Keratinocyte (primary cell): ENCODE data around the gene SPZ1. TPM values are rescaled to one million over a fixed set of nuclear protein-coding genes. Genes with fewer than 3 reads are reported as not detected.

ENCODE experiments used
- DNase-seq: peaks from one replicate; pipeline ENCODE4 v3.0.0-alpha.2; 2011; ENCODE audit warnings: low read depth, missing footprints, low spot score
- FAIRE-seq: peaks from 2 replicates; lab custom pipeline; 2011; peaks lifted over from hg19 to GRCh38; lab: Jason Lieb, UNC
- H2AFZ ChIP-seq: 2 replicates; pipeline ENCODE4 v1.6.0; 2012; ENCODE audit warnings: low read length, control low read depth, inconsistent platforms; ENCODE audit not compliant: control insufficient read depth
- H3K27ac ChIP-seq: 2 replicates; pipeline ENCODE4 v1.5.1; 2011; ENCODE audit warnings: low read length; ENCODE audit not compliant: control insufficient read depth, insufficient read depth
- H3K27me3 ChIP-seq: 3 replicates; pipeline ENCODE4 v1.6.0; 2011; ENCODE audit warnings: low read length; ENCODE audit not compliant: control insufficient read depth, insufficient read depth; ENCODE audit errors: extremely low read depth
- H3K36me3 ChIP-seq, 2 experiments: 2 replicates in 1 of 2; 3 replicates in 1 of 2; pipeline ENCODE4 v1.5.1; 2011; ENCODE audit warnings: low read length in 2 of 2, mild to moderate bottlenecking in 1 of 2; ENCODE audit not compliant: control insufficient read depth in 2 of 2, insufficient read depth in 2 of 2; ENCODE audit errors: extremely low read depth in 1 of 2
- H3K4me1 ChIP-seq: 3 replicates; pipeline ENCODE4 v1.5.1; 2011; ENCODE audit warnings: low read length; ENCODE audit not compliant: control insufficient read depth, insufficient read depth; ENCODE audit errors: extremely low read depth
- H3K4me2 ChIP-seq: 3 replicates; pipeline ENCODE4 v1.6.0; 2011; ENCODE audit warnings: low read depth, low read length; ENCODE audit not compliant: control insufficient read depth, insufficient read depth; ENCODE audit errors: extremely low read depth
- H3K4me3 ChIP-seq, 3 experiments: fragments of 200-600 bp in 1 of 3; sonication (generic) in 1 of 3; 2 replicates in 2 of 3; 3 replicates in 1 of 3; pipeline ENCODE4 v1.5.1; 2011 to 2016; ENCODE audit warnings: low read length in 3 of 3, mild to moderate bottlenecking in 3 of 3, control low read depth in 2 of 3, inconsistent platforms in 1 of 3, low read depth in 1 of 3, mixed read lengths in 1 of 3, mixed run types in 1 of 3, moderate library complexity in 1 of 3; ENCODE audit not compliant: control insufficient read depth in 2 of 3, insufficient read depth in 2 of 3; ENCODE audit errors: extremely low read depth in 1 of 3
- H3K79me2 ChIP-seq: 2 replicates; pipeline ENCODE4 v1.6.0; 2012; ENCODE audit warnings: low read length; ENCODE audit not compliant: control insufficient read depth, insufficient read depth
- H3K9ac ChIP-seq: 3 replicates; pipeline ENCODE4 v1.6.0; 2011; ENCODE audit warnings: low read length; ENCODE audit not compliant: control insufficient read depth, insufficient read depth; ENCODE audit errors: extremely low read depth
- H3K9me1 ChIP-seq: 3 replicates; pipeline ENCODE4 v1.6.0; 2011; ENCODE audit warnings: low read length; ENCODE audit not compliant: control insufficient read depth, insufficient read depth; ENCODE audit errors: extremely low read depth
- H3K9me3 ChIP-seq: 2 replicates; pipeline ENCODE4 v1.5.1; 2012; ENCODE audit warnings: low read depth, low read length; ENCODE audit not compliant: control insufficient read depth
- H4K20me1 ChIP-seq: 3 replicates; pipeline ENCODE4 v1.6.0; 2011; ENCODE audit warnings: low read length; ENCODE audit not compliant: control insufficient read depth, insufficient read depth; ENCODE audit errors: extremely low read depth
- CTCF ChIP-seq, 3 experiments: IDR thresholded peaks in 1 of 3; conservative IDR thresholded peaks in 1 of 3; optimal IDR thresholded peaks in 1 of 3; 2 replicates in 2 of 3; 3 replicates in 1 of 3; pipeline versions ENCODE3 to v1.5.1; 2011; ENCODE audit warnings: low read length in 3 of 3, mild to moderate bottlenecking in 3 of 3, moderate library complexity in 2 of 3, control low read depth in 1 of 3, inconsistent platforms in 1 of 3; ENCODE audit not compliant: insufficient read depth in 2 of 3; ENCODE audit errors: extremely low read depth in 1 of 3
- EZH2 ChIP-seq: IDR thresholded peaks from one replicate; pipeline ENCODE4 v1.6.1; 2012; ENCODE audit warnings: inconsistent platforms, mild to moderate bottlenecking, low read length, moderate library complexity
- dilution Hi-C: fragments of 300-500 bp; cut with MboI; formaldehyde crosslinking; loops from one replicate; pipeline ENCODE4 v1.7.0; 2020; ENCODE audit warnings: low sequenced_read_pairs; ENCODE audit not compliant: extremely low pct_ligation_motif_present
- polyA plus RNA-seq, 5 experiments: library from polyadenylated mRNA; depleted of rRNA in 3 of 5; stranded (reverse) in 3 of 5; stranded (forward) in 1 of 5; unstranded in 1 of 5; fragments of >200 nt; gene quantifications; 1 replicate in 1 of 5; 2 replicates in 3 of 5; 3 replicates in 1 of 5; pipeline versions ENCODE4 v1.2.1 to v1.2.3, GENCODE V29; 2011 to 2012; ENCODE audit warnings: missing spikeins in 2 of 5, low read depth in 1 of 5, low replicate concordance in 1 of 5

SPZ1 gene
- polyA plus RNA-seq, 1 donor (not counting 4 experiments of a cell fraction or from before 2014, with no cell fraction given), result not detected

- Histone ChIP-seq H3K36me3 (no peaks in the 10 kb centered on the region), H3K9me1 (no peaks in the 10 kb centered on the region), H3K4me3 (no peak overlapping the region), H3K9me3 (no peaks in the 10 kb centered on the region), H3K9ac (no peak overlapping the region), H3K4me2 (no peak overlapping the region), H2AFZ (no peak overlapping the region), H3K4me1 (no peaks in the 10 kb centered on the region), H4K20me1 (no peaks in the 10 kb centered on the region), H3K27me3 (no peaks in the 10 kb centered on the region), H3K79me2 (no peaks in the 10 kb centered on the region), H3K27ac (no peak overlapping the region)
- TF ChIP-seq CTCF (optimal IDR thresholded peaks at IDR 0.05 in 1 of 3, IDR thresholded peaks at IDR 0.05 in 1 of 3, conservative IDR thresholded peaks at IDR 0.05 in 1 of 3; ENCODE audit: extremely low read depth in 1 of 3, insufficient read depth in 2 of 3, low read length in 3 of 3), result no peak
- no peak for TF ChIP-seq EZH2
- DNase-seq, result no peak
- dilution Hi-C loops, result no loop called here
- no peak for FAIRE-seq
Measured at GRCh38 chr5:80326468-80326867, 6.7 kb downstream of the SPZ1 start.

- Histone ChIP-seq H3K27ac (no peak overlapping the region), H3K4me3 (no peak overlapping the region), H3K9me1 (no peaks in the 10 kb centered on the region), H3K4me2 (no peak overlapping the region), H3K36me3 (no peaks in the 10 kb centered on the region), H2AFZ (no peak overlapping the region), H3K27me3 (no peaks in the 10 kb centered on the region), H3K9me3 (no peaks in the 10 kb centered on the region), H3K79me2 (no peaks in the 10 kb centered on the region), H3K4me1 (no peaks in the 10 kb centered on the region), H3K9ac (no peak overlapping the region), H4K20me1 (no peaks in the 10 kb centered on the region)
- dilution Hi-C loops, result no loop called here
- TF ChIP-seq CTCF (optimal IDR thresholded peaks at IDR 0.05 in 1 of 3, IDR thresholded peaks at IDR 0.05 in 1 of 3, conservative IDR thresholded peaks at IDR 0.05 in 1 of 3; ENCODE audit: extremely low read depth in 1 of 3, insufficient read depth in 2 of 3, low read length in 3 of 3) (no peak), EZH2 (no peak)
- FAIRE-seq (no peak), DNase-seq (no peak)
Measured at GRCh38 chr5:80337379-80337778, 17.6 kb downstream of the SPZ1 start.
